Measurements from ENCODE around the gene TSSK2.

Gene TSSK2

GRCh38 chr22:19175026-19175601 is 44.0 kb downstream of the TSSK2 start:
- DNase-seq (ENCODE audit: extremely low read depth, low read depth): no peak
- H3K4me3 ChIP-seq (replicated peaks; ENCODE audit: low read depth, low read length): no peak overlapping the region
- TF ChIP-seq, protein P1, sequence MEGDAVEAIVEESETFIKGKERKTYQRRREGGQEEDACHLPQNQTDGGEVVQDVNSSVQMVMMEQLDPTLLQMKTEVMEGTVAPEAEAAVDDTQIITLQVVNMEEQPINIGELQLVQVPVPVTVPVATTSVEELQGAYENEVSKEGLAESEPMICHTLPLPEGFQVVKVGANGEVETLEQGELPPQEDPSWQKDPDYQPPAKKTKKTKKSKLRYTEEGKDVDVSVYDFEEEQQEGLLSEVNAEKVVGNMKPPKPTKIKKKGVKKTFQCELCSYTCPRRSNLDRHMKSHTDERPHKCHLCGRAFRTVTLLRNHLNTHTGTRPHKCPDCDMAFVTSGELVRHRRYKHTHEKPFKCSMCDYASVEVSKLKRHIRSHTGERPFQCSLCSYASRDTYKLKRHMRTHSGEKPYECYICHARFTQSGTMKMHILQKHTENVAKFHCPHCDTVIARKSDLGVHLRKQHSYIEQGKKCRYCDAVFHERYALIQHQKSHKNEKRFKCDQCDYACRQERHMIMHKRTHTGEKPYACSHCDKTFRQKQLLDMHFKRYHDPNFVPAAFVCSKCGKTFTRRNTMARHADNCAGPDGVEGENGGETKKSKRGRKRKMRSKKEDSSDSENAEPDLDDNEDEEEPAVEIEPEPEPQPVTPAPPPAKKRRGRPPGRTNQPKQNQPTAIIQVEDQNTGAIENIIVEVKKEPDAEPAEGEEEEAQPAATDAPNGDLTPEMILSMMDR (IDR thresholded peaks at IDR 0.05; ENCODE audit: low read depth, low read length, missing control alignments): no peak

- TF ChIP-seq, protein P1 (IDR thresholded peaks at IDR 0.05; ENCODE audit: low read depth, low read length, missing control alignments): no peak
- DNase-seq (ENCODE audit: extremely low read depth, low read depth): no peak
- no peak overlapping the region for H3K4me3 ChIP-seq (replicated peaks; ENCODE audit: low read depth, low read length)
These were observed 44.6 kb downstream of the TSSK2 start for GRCh38 chr22:19175602-19176174.

GRCh38 chr22:19176175-19176643 is 45.1 kb downstream of the TSSK2 start:
- DNase-seq (ENCODE audit: extremely low read depth, low read depth): no peak
- peak overlapping the region; percentile 71; the same call in 1 of the 2 replicates for H3K4me3 ChIP-seq (replicated peaks; ENCODE audit: low read depth, low read length)
- TF ChIP-seq, protein P1 (IDR thresholded peaks at IDR 0.05; ENCODE audit: low read depth, low read length, missing control alignments): no peak

DNA sequence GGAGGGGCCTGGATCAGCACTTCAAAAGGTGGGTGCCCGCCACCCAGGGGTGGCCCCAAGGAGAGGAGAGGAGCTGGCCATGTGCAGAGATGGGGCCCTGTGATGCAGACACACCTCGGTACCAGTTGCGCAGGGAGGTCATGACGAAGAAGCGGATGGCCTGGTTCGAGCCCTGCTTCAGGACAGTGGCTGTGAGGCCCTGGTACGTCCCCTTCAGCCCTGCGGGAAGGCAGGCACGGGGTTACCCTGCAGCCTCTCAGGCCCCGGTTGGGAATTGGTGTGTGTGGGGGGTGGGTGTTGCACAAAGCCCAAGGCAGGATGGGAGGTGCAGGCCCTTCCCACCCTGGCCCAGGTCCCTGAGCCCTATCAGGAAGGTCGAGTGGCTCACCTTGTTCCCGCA is 45.6 kb downstream of the TSSK2 start:
- DNase-seq (ENCODE audit: extremely low read depth, low read depth): no peak
- TF ChIP-seq, protein P1 (IDR thresholded peaks at IDR 0.05; ENCODE audit: low read depth, low read length, missing control alignments): no peak
- H3K4me3 ChIP-seq (replicated peaks; ENCODE audit: low read depth, low read length): peak overlapping the region; percentile 71

DNA sequence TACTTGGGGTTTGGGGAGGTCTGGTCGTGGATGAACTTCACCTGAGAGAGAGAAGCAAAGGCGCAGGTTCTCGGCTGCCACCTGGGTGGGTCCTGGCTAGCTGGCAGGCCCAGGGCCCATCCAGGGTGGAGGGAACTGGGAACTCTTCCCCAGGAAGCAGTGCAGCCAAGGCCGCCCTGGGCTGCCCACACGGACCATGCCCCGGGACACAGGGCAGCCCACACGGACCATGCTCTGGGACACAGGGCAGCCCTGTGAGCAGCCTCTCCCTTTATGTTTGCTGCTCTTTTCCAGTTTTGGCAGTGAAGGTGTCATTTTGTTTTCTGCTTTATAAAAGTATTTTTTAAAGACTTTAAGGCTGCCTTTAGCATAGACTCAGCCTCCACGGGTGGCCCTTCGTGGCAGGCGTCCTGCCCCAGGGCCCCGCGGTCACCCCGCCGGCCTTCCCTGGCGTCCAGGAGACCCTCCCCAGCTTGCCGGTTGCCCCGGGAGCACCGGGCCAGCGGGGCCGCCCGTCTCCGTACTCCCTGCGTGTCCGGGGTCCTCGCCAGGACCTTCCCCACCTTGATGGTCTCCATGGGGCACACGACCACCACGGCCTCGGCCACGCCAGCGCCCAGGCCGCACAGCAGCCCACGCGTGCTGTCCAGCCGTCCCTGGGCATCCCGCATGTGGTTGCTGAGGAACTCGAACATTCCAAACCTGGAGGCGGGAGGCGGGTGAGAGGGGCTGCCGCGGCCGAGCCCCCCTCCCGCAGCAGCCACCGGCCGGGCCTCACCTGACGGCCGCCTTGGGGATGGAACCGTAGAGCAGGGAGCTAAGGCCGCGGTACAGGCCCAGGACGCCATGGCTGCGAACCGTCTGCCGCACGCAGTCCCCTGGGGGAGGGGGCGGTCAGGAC is 46.3 kb downstream of the TSSK2 start:
- TF ChIP-seq, protein P1 (IDR thresholded peaks at IDR 0.05; ENCODE audit: low read depth, low read length, missing control alignments): no peak
- peak overlapping the region; percentile 71 for H3K4me3 ChIP-seq (replicated peaks; ENCODE audit: low read depth, low read length)
- no peak for DNase-seq (ENCODE audit: extremely low read depth, low read depth)

DNA sequence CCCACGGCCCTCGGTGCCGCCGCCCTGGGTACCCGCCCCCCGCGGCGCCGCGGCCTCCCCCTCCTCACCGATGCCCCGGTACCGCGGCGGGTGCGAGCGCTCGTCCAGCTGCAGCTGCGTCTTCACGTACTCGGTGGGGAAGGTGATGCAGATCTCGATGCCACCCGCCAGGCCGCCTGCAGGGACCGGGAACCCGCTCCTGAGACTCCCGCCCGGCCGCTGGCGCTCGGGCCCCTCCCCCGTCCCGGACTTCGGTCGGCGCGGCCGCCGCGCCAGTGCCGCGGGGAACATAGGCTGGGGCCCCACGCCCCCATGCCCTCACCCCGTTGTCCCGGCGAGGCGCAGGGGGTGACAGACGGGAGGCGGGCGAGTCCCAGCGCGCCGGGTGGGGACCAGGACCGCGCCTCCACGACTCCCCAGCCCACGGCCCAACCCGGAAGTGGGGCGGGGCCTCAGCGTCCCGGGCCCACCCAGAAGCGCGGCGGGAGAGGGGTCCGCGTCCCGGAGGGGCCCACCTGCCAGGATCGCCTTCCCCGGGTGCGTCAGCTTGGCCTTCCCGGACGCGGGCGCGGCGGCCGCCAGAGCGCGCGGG is 47.1 kb downstream of the TSSK2 start:
- peak overlapping the region; percentile 71 for H3K4me3 ChIP-seq (replicated peaks; ENCODE audit: low read depth, low read length)
- TF ChIP-seq, protein P1 (IDR thresholded peaks at IDR 0.05; ENCODE audit: low read depth, low read length, missing control alignments): no peak
- no peak for DNase-seq (ENCODE audit: extremely low read depth, low read depth)
